GM21390 (cell line): Measurements from ENCODE around the gene TMEM184B.

Experiments used
- ATAC-seq: cut with Tn5 transposase; IDR thresholded peaks from one replicate; pipeline ENCODE4 v1.9.1; 2021; ENCODE audit not compliant: unreplicated experiment

Gene TMEM184B

GRCh38 chr22:38228326-38228872 is 44.4 kb downstream of the TMEM184B start:
- ATAC-seq, result no peak

- no peak for ATAC-seq
Measured at GRCh38 chr22:38226853-38227649, 45.8 kb downstream of the TMEM184B start.

GRCh38 chr22:38223289-38223960 is 49.4 kb downstream of the TMEM184B start:
- ATAC-seq, result no peak

- no peak for ATAC-seq
Measured at GRCh38 chr22:38222797-38223119, 50.1 kb downstream of the TMEM184B start.

GRCh38 chr22:38221908-38222796 is 50.7 kb downstream of the TMEM184B start:
- ATAC-seq, result no peak

GRCh38 chr22:38221407-38221806 is 51.4 kb downstream of the TMEM184B start:
- no peak for ATAC-seq

GRCh38 chr22:38220653-38221386 is 52.0 kb downstream of the TMEM184B start:
- ATAC-seq, result no peak

- ATAC-seq, result no peak
Measured at GRCh38 chr22:38220163-38220562, 52.6 kb downstream of the TMEM184B start.

GRCh38 chr22:38219632-38220031 is 53.2 kb downstream of the TMEM184B start:
- ATAC-seq, result no peak

GRCh38 chr22:38218661-38219622 is 53.9 kb downstream of the TMEM184B start:
- no peak for ATAC-seq

GRCh38 chr22:38215156-38216038 is 57.4 kb downstream of the TMEM184B start:
- no peak for ATAC-seq

GRCh38 chr22:38214302-38215056 is 58.3 kb downstream of the TMEM184B start:
- ATAC-seq, result no peak

GRCh38 chr22:38213990-38214301 is 58.9 kb downstream of the TMEM184B start:
- no peak for ATAC-seq

- no peak for ATAC-seq
Measured at GRCh38 chr22:38213319-38213989, 59.4 kb downstream of the TMEM184B start.

- no peak for ATAC-seq
Measured at GRCh38 chr22:38212442-38212841, 60.4 kb downstream of the TMEM184B start.

- ATAC-seq, result no peak
Measured at GRCh38 chr22:38211556-38211955, 61.3 kb downstream of the TMEM184B start.

- no peak for ATAC-seq
Measured at GRCh38 chr22:38208551-38208968, 64.2 kb downstream of the TMEM184B start.
